Keratinocyte (primary cell): Measurements from ENCODE around the gene OSBPL10.

ENCODE experiments used
- EZH2 ChIP-seq: IDR thresholded peaks from one replicate; pipeline ENCODE4 v1.6.1; 2012; ENCODE audit warnings: inconsistent platforms, mild to moderate bottlenecking, low read length, moderate library complexity
- TF ChIP-seq, protein P1 (sequence below), 3 experiments: IDR thresholded peaks in 1 of 3; conservative IDR thresholded peaks in 1 of 3; optimal IDR thresholded peaks in 1 of 3; 2 replicates in 2 of 3; 3 replicates in 1 of 3; pipeline versions ENCODE3 to v1.5.1; 2011; ENCODE audit warnings: low read length in 3 of 3, mild to moderate bottlenecking in 3 of 3, moderate library complexity in 2 of 3, control low read depth in 1 of 3, inconsistent platforms in 1 of 3; ENCODE audit not compliant: insufficient read depth in 2 of 3; ENCODE audit errors: extremely low read depth in 1 of 3

DNA sequence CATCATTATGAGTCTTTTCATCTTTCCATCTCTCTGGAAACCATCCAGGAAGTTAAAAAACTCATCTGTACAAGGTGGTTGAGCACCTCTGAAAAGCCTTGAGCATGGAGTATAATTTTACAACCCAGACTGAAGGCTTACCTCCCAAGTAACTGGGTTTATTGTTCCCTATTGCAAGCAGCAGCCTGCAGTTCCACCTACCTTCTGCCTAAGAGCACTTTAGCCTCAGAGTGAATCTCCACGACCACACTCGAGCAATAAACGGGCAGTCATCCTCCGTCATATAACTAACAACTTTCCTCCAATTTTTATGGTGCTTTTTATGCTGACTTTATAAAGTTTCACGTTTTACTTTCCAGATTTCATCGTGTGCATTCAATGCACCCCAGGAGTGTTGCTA is 32.8 kb downstream of the OSBPL10 start:
- TF ChIP-seq, protein P1, sequence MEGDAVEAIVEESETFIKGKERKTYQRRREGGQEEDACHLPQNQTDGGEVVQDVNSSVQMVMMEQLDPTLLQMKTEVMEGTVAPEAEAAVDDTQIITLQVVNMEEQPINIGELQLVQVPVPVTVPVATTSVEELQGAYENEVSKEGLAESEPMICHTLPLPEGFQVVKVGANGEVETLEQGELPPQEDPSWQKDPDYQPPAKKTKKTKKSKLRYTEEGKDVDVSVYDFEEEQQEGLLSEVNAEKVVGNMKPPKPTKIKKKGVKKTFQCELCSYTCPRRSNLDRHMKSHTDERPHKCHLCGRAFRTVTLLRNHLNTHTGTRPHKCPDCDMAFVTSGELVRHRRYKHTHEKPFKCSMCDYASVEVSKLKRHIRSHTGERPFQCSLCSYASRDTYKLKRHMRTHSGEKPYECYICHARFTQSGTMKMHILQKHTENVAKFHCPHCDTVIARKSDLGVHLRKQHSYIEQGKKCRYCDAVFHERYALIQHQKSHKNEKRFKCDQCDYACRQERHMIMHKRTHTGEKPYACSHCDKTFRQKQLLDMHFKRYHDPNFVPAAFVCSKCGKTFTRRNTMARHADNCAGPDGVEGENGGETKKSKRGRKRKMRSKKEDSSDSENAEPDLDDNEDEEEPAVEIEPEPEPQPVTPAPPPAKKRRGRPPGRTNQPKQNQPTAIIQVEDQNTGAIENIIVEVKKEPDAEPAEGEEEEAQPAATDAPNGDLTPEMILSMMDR (optimal IDR thresholded peaks at IDR 0.05 in 1 of 3, IDR thresholded peaks at IDR 0.05 in 1 of 3, conservative IDR thresholded peaks at IDR 0.05 in 1 of 3; ENCODE audit: extremely low read depth in 1 of 3, insufficient read depth in 2 of 3, low read length in 3 of 3): no peak
- no peak for TF ChIP-seq EZH2
